GM23338 (cell line): ENCODE data around the gene FANCG.

Experiments used
- CREB1 ChIP-seq: fragments of 250-450 bp; sonication (Bioruptor Pico); IDR thresholded peaks from 2 replicates; pipeline ENCODE4 v1.5.0; 2020; ENCODE audit warnings: low read depth, mild to moderate bottlenecking, moderate library complexity
- CTCF ChIP-seq, 2 experiments: fragments of 200-600 bp in 1 of 2; sonication (generic) in 1 of 2; conservative IDR thresholded peaks; 2 replicates each; pipeline versions ENCODE4 v1.5.1 to v1.6.1; 2016 to 2017; ENCODE audit warnings: antibody characterized with exemption in 2 of 2, low read depth in 2 of 2, mild to moderate bottlenecking in 2 of 2, moderate library complexity in 1 of 2
- EZH2 ChIP-seq: fragments of 200-600 bp; sonication (generic); IDR thresholded peaks from one replicate; pipeline ENCODE4 v1.8.0; 2017; ENCODE audit warnings: antibody characterized with exemption, mild to moderate bottlenecking, low read depth; ENCODE audit not compliant: unreplicated experiment
- POLR2AphosphoS5 ChIP-seq: IDR thresholded peaks from 2 replicates; pipeline ENCODE4 v1.6.1; 2016; ENCODE audit warnings: antibody characterized with exemption, low read depth

- TF ChIP-seq CTCF (conservative IDR thresholded peaks at IDR 0.05; ENCODE audit: low read depth in 2 of 2) = no peak
- no peak for TF ChIP-seq EZH2
- peak; percentile 87 for TF ChIP-seq POLR2AphosphoS5
- peak; percentile 28; the same call in 1 of the 2 replicates for TF ChIP-seq CREB1
These were observed at the start of gene FANCG for GRCh38 chr9:35079426-35080341.
